HepG2 (cell line): ENCODE data around the gene CHD9. TPM values are rescaled to one million over a fixed set of nuclear protein-coding genes. Genes with fewer than 3 reads are reported as not detected.

Experiments
- ATAC-seq: fragments of 200-7000 bp; cut with Tn5 transposase; 3 replicates; pipeline ENCODE4 v1.9.1; 2020; ENCODE audit warnings: mild to moderate bottlenecking, moderate library complexity
- BruUV-seq: library from RNA; stranded (reverse); fragments of 400-500 nt; replicated peaks from 2 replicates; lab custom pipeline; 2021; lab: Mats Ljungman, UMichigan
- CTCF ChIA-PET: fragments of 300-600 bp; formaldehyde crosslinking; extraction: SDS; loops from one replicate; lab custom pipeline; 2021; ENCODE audit warnings: low total read pairs, inconsistent platforms, low intra/inter-chr PET ratio; lab: Yijun Ruan, JAX
- POLR2A ChIA-PET: fragments of 350-600 bp; sonication (Branson Sonifier 250); formaldehyde crosslinking; loops from one replicate; lab custom pipeline; 2020; ENCODE audit warnings: antibody characterized with exemption, inconsistent platforms; lab: Yijun Ruan, JAX
- DNase-seq: peaks from one replicate; pipeline ENCODE4 v3.0.0-alpha.2; 2015; ENCODE audit warnings: low spot score
- FAIRE-seq: peaks from 3 replicates; lab custom pipeline; 2011; peaks lifted over from hg19 to GRCh38; lab: Jason Lieb, UNC
- H2AFZ ChIP-seq: one replicate; pipeline ENCODE4 v1.6.1; 2011; ENCODE audit warnings: low read length, inconsistent platforms
- H3K27ac ChIP-seq: fragments of 300-600 bp; 3 replicates; pipeline ENCODE4 v1.8.0; 2011; ENCODE audit warnings: mixed run types, mild to moderate bottlenecking, mixed read lengths, low read length, inconsistent platforms; ENCODE audit not compliant: insufficient read depth; ENCODE audit errors: extremely low read length
- H3K27me3 ChIP-seq, 2 experiments: fragments of 200-600 bp in 1 of 2; 2 replicates in 1 of 2; 3 replicates in 1 of 2; pipeline versions ENCODE4 v1.6.0 to v1.8.0; 2011; ENCODE audit warnings: low read length in 2 of 2, mild to moderate bottlenecking in 2 of 2, moderate library complexity in 2 of 2, inconsistent platforms in 1 of 2; ENCODE audit not compliant: insufficient read depth in 2 of 2, control insufficient read depth in 1 of 2
- H3K36me3 ChIP-seq, 2 experiments: fragments of 200-600 bp in 1 of 2; replicated peaks in 1 of 2; 2 replicates in 1 of 2; 3 replicates in 1 of 2; pipeline versions ENCODE4 v1.5.1 to v1.8.0; 2011; ENCODE audit warnings: low read length in 2 of 2, inconsistent platforms in 1 of 2; ENCODE audit not compliant: insufficient read depth in 2 of 2, control insufficient read depth in 1 of 2
- H3K4me1 ChIP-seq: 2 replicates; pipeline ENCODE4 v1.5.1; 2012; ENCODE audit warnings: low read length, inconsistent platforms; ENCODE audit not compliant: insufficient read depth
- H3K4me2 ChIP-seq: 2 replicates; pipeline ENCODE4 v1.6.0; 2011; ENCODE audit warnings: low read depth, low read length, inconsistent platforms
- H3K4me3 ChIP-seq, 3 experiments: fragments of 200-600 bp in 1 of 3; sonication (generic), shearing (Covaris generic) in 1 of 3; replicated peaks in 1 of 3; 2 replicates each; pipeline ENCODE4 v1.5.1; 2011 to 2016; ENCODE audit warnings: low read length in 3 of 3, inconsistent platforms in 2 of 3, low read depth in 2 of 3, mild to moderate bottlenecking in 2 of 3, control low read depth in 1 of 3, mixed read lengths in 1 of 3; ENCODE audit not compliant: insufficient read depth in 1 of 3
- H3K79me2 ChIP-seq: one replicate; pipeline ENCODE4 v1.6.1; 2011; ENCODE audit warnings: low read length, inconsistent platforms; ENCODE audit not compliant: insufficient read depth
- H3K9ac ChIP-seq: 2 replicates; pipeline ENCODE4 v1.6.0; 2011; ENCODE audit warnings: mild to moderate bottlenecking, low read depth, low read length, inconsistent platforms; ENCODE audit not compliant: insufficient read depth
- H3K9me3 ChIP-seq: 2 replicates; pipeline ENCODE4 v1.5.1; 2012; ENCODE audit warnings: mild to moderate bottlenecking, low read length
- H4K20me1 ChIP-seq: 2 replicates; pipeline ENCODE4 v1.6.0; 2011; ENCODE audit warnings: inconsistent platforms, mild to moderate bottlenecking, low read length, moderate library complexity; ENCODE audit not compliant: insufficient read depth
- BCL6 ChIP-seq: IDR thresholded peaks from 2 replicates; pipeline ENCODE4 v1.6.1; 2016; ENCODE audit warnings: missing genetic modification reagents, missing compliant biosample characterization
- PCBP2 ChIP-seq: fragments of 200-400 bp; formaldehyde crosslinking; optimal IDR thresholded peaks from 2 replicates; pipeline ENCODE3; 2018; ENCODE audit warnings: low read length, low read depth; ENCODE audit not compliant: poor library complexity, severe bottlenecking
- SRSF9 ChIP-seq: fragments of 200-400 bp; formaldehyde crosslinking; IDR thresholded peaks from 2 replicates; pipeline ENCODE4 v1.6.1; 2018; ENCODE audit warnings: borderline replicate concordance, mild to moderate bottlenecking, low read depth, low read length; ENCODE audit not compliant: insufficient read depth, poor library complexity, severe bottlenecking
- YEATS4 ChIP-seq: sonication (generic); formaldehyde crosslinking; IDR thresholded peaks from 2 replicates; pipeline ENCODE4 v1.4.0; 2020; ENCODE audit warnings: missing genetic modification reagents, borderline replicate concordance
- ZNF34 ChIP-seq: sonication (generic); formaldehyde crosslinking; IDR thresholded peaks from 2 replicates; pipeline ENCODE4 v1.4.0; 2020; ENCODE audit warnings: mild to moderate bottlenecking, missing genetic modification reagents, borderline replicate concordance
- ZNF496 ChIP-seq: sonication (generic); formaldehyde crosslinking; IDR thresholded peaks from 2 replicates; pipeline ENCODE4 v1.8.1; 2023; ENCODE audit warnings: mild to moderate bottlenecking, moderate library complexity, missing genetic modification reagents; ENCODE audit not compliant: insufficient replicate concordance
- ZNF614 ChIP-seq: IDR thresholded peaks from 2 replicates; pipeline ENCODE4 v1.6.1; 2018; ENCODE audit warnings: missing biosample characterization, missing genetic modification reagents, inconsistent platforms, borderline replicate concordance
- WGBS: methylation state at CpG from one replicate; pipeline ENCODE4 v1.1.6; 2017; ENCODE audit warnings: low lambda C conversion rate; 5-methylcytosine and 5-hydroxymethylcytosine counted together
- in situ Hi-C: cut with HindIII; loops from 2 replicates; pipeline ENCODE4 v1.10.0; 2017; ENCODE audit warnings: low pct_unique_long_range_greater_than_20kb; ENCODE audit not compliant: extremely low pct_ligation_motif_present
- intact Hi-C: fragments of 100-400 bp; cut with micrococcal nuclease; formaldehyde crosslinking; loops from one replicate; pipeline ENCODE4 v1.10.0; 2022; ENCODE audit not compliant: unreplicated experiment
- polyA plus RNA-seq, 8 experiments: library from polyadenylated mRNA; depleted of rRNA in 3 of 8; stranded (reverse) in 7 of 8; unstranded in 1 of 8; fragments of >200 nt; fragmentation: Illumina TruSeq in 4 of 8; extraction: Trizol in 4 of 8; gene quantifications; 2 replicates each; pipeline versions ENCODE4 v1.2.1 to v1.2.3, GENCODE V29; 2011 to 2016; ENCODE audit warnings: low read depth in 4 of 8, missing spikeins in 1 of 8, mixed read lengths in 1 of 8; ENCODE audit not compliant: insufficient read depth in 1 of 8
- total RNA-seq, 5 experiments: library from RNA; depleted of rRNA; stranded (reverse); fragments of >200 nt; fragmentation: Illumina TruSeq; extraction: Trizol; gene quantifications; 2 replicates each; pipeline ENCODE4 v1.2.3, GENCODE V29; 2016; ENCODE audit warnings: low read depth in 1 of 5

The CHD9 gene
- total and polyA plus RNA-seq, 2 of the 13 experiments (the other 11 are each of a cell fraction or from before 2014, with no cell fraction given), result 23.4 to 27.7 TPM

- Histone ChIP-seq H3K4me3 (no peak overlapping the region), H3K79me2 (peaks cover 14% of the 10 kb centered on the region), H3K27ac (no peak overlapping the region), H3K9ac (no peak overlapping the region), H3K27me3 (no peaks in the 10 kb centered on the region), H3K36me3 (peaks cover 0 to 1% of the 10 kb centered on the region in 2 experiments; a peak in 2 of 5 replicates), H3K4me1 (peaks cover 42% of the 10 kb centered on the region), H3K9me3 (no peaks in the 10 kb centered on the region), H2AFZ (no peak overlapping the region), H4K20me1 (no peaks in the 10 kb centered on the region), H3K4me2 (no peak overlapping the region)
- ChIA-PET POLR2A (no interaction called here), CTCF (no interaction called here)
- FAIRE-seq (no peak), DNase-seq (no peak), ATAC-seq (no peak)
- WGBS, result 95% methylated on average over 7 of the region's 7 CpGs
- peak; percentile 42 for TF ChIP-seq PCBP2
- TF ChIP-seq ZNF614 (CRISPR knock-in tag), result no peak
- BruUV-seq, result no TSS peak
- in situ Hi-C loops, result no loop called here
- intact Hi-C loops, result no loop called here
These were observed 36.8 kb downstream of the CHD9 start for GRCh38 chr16:53091466-53092211.

DNA sequence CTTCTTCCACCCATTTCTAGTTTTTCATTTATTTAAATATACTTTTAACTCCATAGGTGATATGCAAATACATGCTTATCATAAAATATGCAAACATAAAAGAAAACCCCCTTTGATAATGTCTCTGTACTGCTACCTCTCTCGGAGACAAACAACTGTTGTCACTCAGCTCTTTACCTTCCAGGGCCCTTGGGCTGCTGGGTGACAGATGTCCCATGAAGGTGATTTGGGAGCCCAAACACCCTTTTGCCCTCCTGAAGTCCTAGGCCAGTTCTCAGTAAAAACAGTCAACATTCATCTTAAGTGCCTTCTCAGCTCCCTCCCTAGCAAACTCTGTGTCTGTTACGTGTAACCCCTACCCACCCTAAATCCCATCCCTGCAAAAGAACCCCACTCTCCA is 37.5 kb downstream of the CHD9 start:
- no peak overlapping the region for H3K27ac ChIP-seq

More for the DNA sequence above, 37.5 kb downstream of the CHD9 start:
- no TSS peak for BruUV-seq
- ChIA-PET POLR2A (no interaction called here), CTCF (no interaction called here)
- Histone ChIP-seq H3K4me3 (no peak overlapping the region), H3K4me2 (no peak overlapping the region), H3K36me3 (peaks cover 0 to 1% of the 10 kb centered on the region in 2 experiments; a peak in 2 of 5 replicates), H3K27me3 (no peaks in the 10 kb centered on the region), H3K4me1 (peaks cover 48% of the 10 kb centered on the region), H3K9ac (no peak overlapping the region), H2AFZ (no peak overlapping the region), H3K79me2 (peaks cover 13% of the 10 kb centered on the region), H4K20me1 (no peaks in the 10 kb centered on the region), H3K9me3 (no peaks in the 10 kb centered on the region)
- no peak for ATAC-seq
- in situ Hi-C loops, result no loop called here
- TF ChIP-seq ZNF496 (CRISPR knock-in tag) (no peak), SRSF9 (no peak), YEATS4 (CRISPR knock-in tag) (no peak), BCL6 (CRISPR knock-in tag) (no peak), ZNF34 (CRISPR knock-in tag) (no peak)
- 88% methylated on average over 2 of the region's 2 CpGs for WGBS
- no peak for DNase-seq
- intact Hi-C loops, result no loop called here
- no peak for FAIRE-seq
